ENCODE measurements around the gene NECAB2.

- TF ChIP-seq CTCF (IDR thresholded peaks at IDR 0.05; ENCODE audit: insufficient read depth, low read depth, low read length) (no peak), EZH2 (IDR thresholded peaks at IDR 0.05; ENCODE audit: insufficient read depth, low read length) (no peak)
Measured at GRCh38 chr16:83975590-83976260, 7.7 kb downstream of the NECAB2 start.
